NCI-H2196 treated with DMSO at 0.1 percent for 48 hours (cell line): Measurements from ENCODE around the gene FAM170B.

Experiments used
- DNase-seq: peaks from one replicate; lab custom pipeline; 2025; ENCODE audit not compliant: unreplicated experiment; lab: John Stamatoyannopoulos, UW

FAM170B gene

DNA sequence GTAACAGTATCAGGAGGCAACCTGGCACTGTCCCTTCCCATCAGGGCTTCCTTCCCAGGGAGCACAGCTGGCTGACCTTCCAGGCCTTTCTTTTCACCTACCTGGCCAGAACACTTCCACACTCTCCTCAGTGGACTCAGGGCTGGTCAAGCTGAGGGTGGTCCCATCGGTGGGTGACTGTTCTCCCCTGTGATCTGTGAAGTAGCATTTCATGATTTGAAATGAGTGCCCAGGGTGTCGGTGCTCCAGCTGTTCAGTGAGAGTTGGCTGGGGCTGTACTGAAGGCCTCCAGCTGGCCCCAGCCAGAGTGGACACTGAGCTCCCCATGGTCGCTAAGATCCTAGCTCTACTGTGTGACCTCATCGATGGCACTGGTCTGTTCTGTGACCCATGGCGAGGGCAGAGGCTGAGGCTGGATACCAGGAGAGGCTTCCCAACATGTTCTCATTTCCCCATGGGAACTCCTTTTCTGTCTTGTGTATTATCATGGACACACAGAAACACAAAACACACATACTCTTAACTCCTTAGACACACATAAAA lies at the start of gene FAM170B:
Gene FAM170B, minus strand, starts transcription at position 316 of the 543 bp plus-strand sequence. Its CDS starts 103 bp downstream, at position 213.
- no peak for DNase-seq

- no peak for DNase-seq
Measured at GRCh38 chr10:49182776-49183175, 49.0 kb upstream of the FAM170B start.

GRCh38 chr10:49180444-49180860 lies 46.6 kb upstream of the FAM170B start:
- DNase-seq, result no peak

- no peak for DNase-seq
Measured at GRCh38 chr10:49179699-49180443, 46.0 kb upstream of the FAM170B start.

- DNase-seq, result no peak
Measured at GRCh38 chr10:49178489-49179471, 45.0 kb upstream of the FAM170B start.

GRCh38 chr10:49177391-49178355 lies 43.9 kb upstream of the FAM170B start:
- no peak for DNase-seq

- DNase-seq, result no peak
Measured at GRCh38 chr10:49176310-49177268, 42.8 kb upstream of the FAM170B start.

DNA sequence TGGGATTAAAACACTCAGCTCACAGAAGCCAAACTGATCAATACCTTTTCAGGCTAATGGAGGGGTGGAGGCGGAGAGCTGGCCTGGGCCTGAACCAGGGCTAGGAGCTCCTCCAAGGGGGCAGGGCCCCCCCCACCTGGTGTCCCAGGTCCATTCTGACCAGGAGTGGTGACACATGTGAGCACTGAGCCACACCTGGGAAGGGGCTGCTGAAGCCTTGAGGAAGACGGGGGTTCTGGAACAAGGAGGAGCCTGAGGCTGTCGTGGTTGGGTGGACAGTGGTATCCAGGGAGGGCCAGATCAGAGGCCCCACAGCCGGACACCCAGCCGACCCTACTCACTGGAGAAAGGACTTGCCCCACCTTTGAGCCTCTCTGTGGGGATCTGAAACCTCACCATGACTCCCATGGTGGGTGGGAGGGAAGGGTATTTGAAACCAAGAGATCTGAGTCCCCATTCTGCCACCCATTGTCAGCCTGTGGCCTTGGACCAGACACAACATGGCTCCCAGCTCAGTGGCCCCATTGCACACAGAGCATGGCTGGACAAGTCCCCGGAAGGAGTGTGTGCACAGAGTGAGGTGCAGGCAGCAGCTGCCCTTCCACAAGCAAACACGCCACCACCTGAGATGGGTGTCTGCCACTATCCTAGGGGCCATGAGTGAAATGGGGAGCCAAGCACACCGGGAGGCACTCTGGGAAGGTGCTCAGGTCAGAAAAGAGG lies 41.9 kb upstream of the FAM170B start:
- no peak for DNase-seq

- DNase-seq, result no peak
Measured at GRCh38 chr10:49174926-49175500, 41.2 kb upstream of the FAM170B start.

DNA sequence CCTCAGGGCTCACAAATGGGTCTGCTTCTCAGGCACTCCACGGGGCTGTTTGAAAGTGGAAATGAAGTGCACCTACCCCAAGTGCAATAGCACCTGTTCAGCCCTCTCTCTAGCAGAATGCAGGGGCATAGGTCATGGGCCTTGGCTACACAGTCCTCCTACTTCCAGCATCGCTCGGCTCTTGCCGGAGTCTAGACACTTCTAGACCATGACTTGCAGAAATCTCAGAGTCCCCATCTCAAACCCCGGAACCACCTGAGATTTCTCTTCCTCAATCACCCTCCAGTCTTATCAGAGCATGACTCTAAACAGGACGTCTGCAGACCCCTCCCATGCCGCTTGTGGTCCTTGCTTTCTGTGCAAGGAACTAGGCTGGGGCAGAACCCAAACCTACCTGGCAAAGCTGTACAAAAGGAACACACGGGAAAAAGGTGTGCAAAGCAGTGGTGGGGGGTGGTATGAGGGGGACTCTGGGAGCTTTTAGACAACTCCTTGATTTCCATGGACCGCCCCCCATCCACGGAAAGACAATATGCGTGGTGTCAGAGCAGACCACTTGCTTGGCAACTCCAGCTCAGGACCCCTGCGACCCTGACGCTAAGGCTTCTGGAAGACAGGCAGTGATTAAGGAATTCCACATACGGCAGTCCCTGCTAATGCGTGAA lies 40.6 kb upstream of the FAM170B start:
- DNase-seq, result no peak

DNA sequence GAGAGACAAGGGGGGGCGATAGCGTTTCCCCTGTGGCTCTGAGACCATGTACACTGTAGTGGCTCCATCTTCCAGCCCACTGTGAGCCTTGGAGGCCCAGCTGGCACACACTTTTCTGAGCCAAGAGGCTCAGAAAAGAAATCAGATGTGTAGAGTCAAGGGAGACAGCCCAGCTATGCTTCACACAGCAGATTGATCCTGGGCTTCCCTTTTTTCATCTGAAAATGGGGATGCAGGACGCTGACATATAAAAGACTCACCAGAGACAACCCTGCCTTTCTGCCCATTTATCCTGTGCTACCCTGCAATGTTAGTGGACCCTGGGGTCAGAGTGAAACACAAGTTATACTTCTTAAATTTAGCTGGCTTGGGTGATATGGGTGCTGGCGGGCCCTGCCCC lies 40.0 kb upstream of the FAM170B start:
- no peak for DNase-seq

DNA sequence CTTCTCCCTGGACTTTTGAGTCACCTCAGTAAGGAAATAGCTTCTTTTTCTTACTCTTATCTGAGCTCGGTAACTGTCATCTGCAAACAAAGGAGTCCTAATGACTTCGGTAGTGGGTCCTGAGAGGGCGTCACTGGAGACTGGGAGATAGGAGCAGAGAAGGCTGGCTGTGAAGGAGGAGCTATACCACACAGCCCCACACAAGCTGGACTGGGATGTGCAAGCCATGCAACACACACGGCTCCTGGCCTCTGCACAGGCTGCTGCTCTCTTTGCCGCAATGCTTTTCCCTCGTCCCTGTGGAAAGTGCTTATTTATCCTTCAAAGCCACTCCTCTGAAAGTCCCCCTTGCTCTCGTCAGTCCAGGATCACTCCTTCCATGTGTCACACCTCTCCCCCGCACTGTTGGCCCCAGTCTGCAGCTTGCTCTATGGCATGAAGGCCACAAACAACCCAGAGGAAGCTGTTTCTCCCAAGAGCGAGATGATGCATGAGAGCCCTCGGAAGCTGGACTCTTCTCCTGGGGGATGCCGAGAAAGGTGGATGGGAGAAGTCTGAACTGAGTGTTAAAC lies 39.5 kb upstream of the FAM170B start:
- DNase-seq, result no peak

DNA sequence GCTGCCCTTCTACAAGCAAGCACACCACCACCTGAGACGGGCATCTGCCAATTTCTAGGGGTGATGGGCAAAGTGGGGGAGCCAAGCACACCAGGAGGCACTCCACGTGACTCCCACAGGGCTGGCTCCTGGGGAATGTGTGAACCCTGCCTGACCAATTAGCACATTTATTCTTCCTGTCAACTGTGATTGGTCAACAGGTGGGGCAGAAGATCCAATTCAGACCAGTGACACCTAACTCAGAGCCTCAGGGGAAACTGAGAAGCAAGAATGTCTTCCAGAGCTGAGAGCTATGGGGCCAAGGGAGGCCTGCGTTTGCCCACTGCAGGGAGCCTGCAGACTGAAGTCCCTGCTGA lies 38.9 kb upstream of the FAM170B start:
- DNase-seq, result no peak

DNA sequence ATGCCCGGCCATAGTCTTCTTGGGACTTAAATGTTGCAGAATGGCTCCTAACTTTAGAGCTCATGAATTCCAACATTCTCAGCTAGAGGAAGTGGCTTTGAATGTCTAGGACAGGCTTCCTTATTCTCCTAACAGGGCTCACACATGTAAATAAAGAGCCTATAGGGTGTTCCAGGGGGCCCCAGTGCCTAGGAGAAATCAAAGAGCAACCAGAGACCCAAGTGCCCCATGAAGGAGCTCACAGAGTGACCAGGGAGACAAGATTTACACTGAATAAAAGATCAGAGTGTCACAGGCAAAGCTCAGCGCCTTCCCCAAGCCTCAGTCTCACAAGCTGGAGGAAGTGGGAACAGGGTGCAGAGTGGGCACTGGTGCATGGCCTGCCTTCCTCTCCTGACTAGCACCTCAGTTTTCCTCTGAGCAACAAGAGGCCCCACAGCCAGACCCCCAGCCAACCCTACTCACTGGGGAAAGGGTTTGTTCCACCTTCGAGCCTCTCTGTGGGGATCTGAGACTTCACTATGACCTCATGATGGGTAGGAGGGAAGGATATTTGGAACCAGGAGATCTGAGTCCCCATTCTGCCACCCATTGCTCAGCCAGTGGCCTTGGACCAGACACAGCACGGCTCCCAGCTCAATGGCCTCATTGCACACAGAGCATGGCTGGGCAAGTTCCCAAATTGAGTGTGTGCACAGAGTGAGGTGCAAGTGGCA lies 38.4 kb upstream of the FAM170B start:
- DNase-seq, result no peak

GRCh38 chr10:49171326-49172060 lies 37.7 kb upstream of the FAM170B start:
- no peak for DNase-seq

GRCh38 chr10:49170632-49171325 lies 37.0 kb upstream of the FAM170B start:
- DNase-seq, result no peak
